ENCODE measurements around the gene FBXO21. TPM values are rescaled to one million over a fixed set of nuclear protein-coding genes. Genes with fewer than 3 reads are reported as not detected.
A peak's percentile ranks its signal among the peaks of the same experiment; 100 is the strongest.

The FBXO21 gene
- total RNA-seq, 6 donors from 2014 or later, result 38.2 to 122 (median 59.0) TPM

- no peak for TF ChIP-seq CTCF (IDR thresholded peaks at IDR 0.05)
- no peak for TF ChIP-seq EP300 (IDR thresholded peaks at IDR 0.05)
- no peak for TF ChIP-seq POLR2AphosphoS5 (IDR thresholded peaks at IDR 0.05)
- TF ChIP-seq POLR2A (IDR thresholded peaks at IDR 0.05), result no peak
- Histone ChIP-seq H3K27ac (no peak overlapping the region), H3K4me1 (no peaks in the 10 kb centered on the region), H3K4me3 (no peak overlapping the region), H3K36me3 (peaks cover 60 to 98% (median 84%) of the 10 kb centered on the region in 4 donors), H3K27me3 (no peaks in the 10 kb centered on the region), H3K9me3 (no peaks in the 10 kb centered on the region)
- 81 to 86% methylated on average over 7 to 10 of the region's 10 CpGs for WGBS, 2 donors
- peak in 1 of 2 donors; percentile 48 for ATAC-seq (ENCODE audit: low FRiP score in 2 of 2)
- no peak for DNase-seq
These were observed 28.7 kb downstream of the FBXO21 start for GRCh38 chr12:117161460-117162166.

GRCh38 chr12:117159674-117160073 lies 30.6 kb downstream of the FBXO21 start:
- Histone ChIP-seq H3K36me3 (peaks cover 50 to 96% (median 80%) of the 10 kb centered on the region in 4 donors), H3K4me1 (no peaks in the 10 kb centered on the region), H3K9me3 (no peaks in the 10 kb centered on the region), H3K4me3 (no peak overlapping the region), H3K27me3 (no peaks in the 10 kb centered on the region), H3K27ac (no peak overlapping the region)
- ATAC-seq (ENCODE audit: low FRiP score in 2 of 2), result no peak
- no peak for DNase-seq
- 92 to 93% methylated on average over 9 of the region's 9 CpGs for WGBS, 2 donors
- TF ChIP-seq POLR2A (IDR thresholded peaks at IDR 0.05) (no peak), EP300 (IDR thresholded peaks at IDR 0.05) (no peak), POLR2AphosphoS5 (IDR thresholded peaks at IDR 0.05) (no peak), CTCF (IDR thresholded peaks at IDR 0.05) (no peak)

GRCh38 chr12:117158911-117159553 lies 31.2 kb downstream of the FBXO21 start:
- Histone ChIP-seq H3K9me3 (no peaks in the 10 kb centered on the region), H3K27ac (no peak overlapping the region), H3K4me3 (no peak overlapping the region), H3K36me3 (peaks cover 44 to 96% (median 80%) of the 10 kb centered on the region in 4 donors), H3K4me1 (no peaks in the 10 kb centered on the region), H3K27me3 (no peaks in the 10 kb centered on the region)
- ATAC-seq (ENCODE audit: low FRiP score in 2 of 2) (no peak), DNase-seq (no peak)
- 86 to 87% methylated on average over 7 of the region's 7 CpGs for WGBS, 2 donors
- no peak for TF ChIP-seq POLR2AphosphoS5 (IDR thresholded peaks at IDR 0.05)
- no peak for TF ChIP-seq POLR2A (IDR thresholded peaks at IDR 0.05)
- TF ChIP-seq EP300 (IDR thresholded peaks at IDR 0.05), result no peak
- no peak for TF ChIP-seq CTCF (IDR thresholded peaks at IDR 0.05)

- H3K4me1 ChIP-seq, result no peaks in the 10 kb centered on the region
- DNase-seq (no peak), ATAC-seq (ENCODE audit: low FRiP score in 2 of 2) (no peak)
- H3K4me3 ChIP-seq, result no peak overlapping the region
- H3K9me3 ChIP-seq, result no peaks in the 10 kb centered on the region
- no peak for TF ChIP-seq EP300 (IDR thresholded peaks at IDR 0.05)
- no peak for TF ChIP-seq POLR2A (IDR thresholded peaks at IDR 0.05)
- no peak overlapping the region for H3K27ac ChIP-seq
- no peaks in the 10 kb centered on the region for H3K27me3 ChIP-seq
- 90 to 91% methylated on average over 10 to 11 of the region's 11 CpGs for WGBS, 2 donors
- peaks cover 36 to 96% (median 80%) of the 10 kb centered on the region in 4 donors for H3K36me3 ChIP-seq
These were observed 32.2 kb downstream of the FBXO21 start for GRCh38 chr12:117158096-117158495.

GRCh38 chr12:117155278-117156060 lies 34.8 kb downstream of the FBXO21 start:
- WGBS, 2 donors, result 88 to 95% methylated on average over 26 to 46 of the region's 47 CpGs
- no peaks in the 10 kb centered on the region for H3K27me3 ChIP-seq
- H3K27ac ChIP-seq, result no peak overlapping the region
- no peaks in the 10 kb centered on the region for H3K9me3 ChIP-seq
- H3K4me1 ChIP-seq, result peaks cover 0 to 2% (median 0%) of the 10 kb centered on the region in 4 donors
- H3K36me3 ChIP-seq, result peaks cover 22 to 77% (median 59%) of the 10 kb centered on the region in 4 donors
- TF ChIP-seq POLR2AphosphoS5 (IDR thresholded peaks at IDR 0.05) (no peak), POLR2A (IDR thresholded peaks at IDR 0.05) (no peak), CTCF (IDR thresholded peaks at IDR 0.05) (peak; percentile 55 to 84 (median 74)), EP300 (IDR thresholded peaks at IDR 0.05) (no peak)
- ATAC-seq (ENCODE audit: low FRiP score in 2 of 2), result peak; percentile 62 to 83
- H3K4me3 ChIP-seq, result no peak overlapping the region
- peak; percentile 72 to 92 for DNase-seq

Data from upper lobe of left lung (tissue), 6 donors.